H1 (cell line): ENCODE measurements around the gene SCART1. TPM values are rescaled to one million over a fixed set of nuclear protein-coding genes. Genes with fewer than 3 reads are reported as not detected.

Experiments used
- RXRA ChIP-seq: IDR thresholded peaks from 2 replicates; pipeline ENCODE4 v1.6.1; 2011; ENCODE audit warnings: low read depth, mild to moderate bottlenecking, low read length, moderate library complexity; ENCODE audit not compliant: insufficient read depth
- TAF7 ChIP-seq: optimal IDR thresholded peaks from 2 replicates; pipeline ENCODE3; 2011; ENCODE audit warnings: low read depth, mild to moderate bottlenecking, inconsistent platforms, low read length, moderate library complexity, borderline replicate concordance
- polyA plus RNA-seq, 7 experiments: library from polyadenylated mRNA; depleted of rRNA in 3 of 7; stranded (reverse) in 5 of 7; unstranded in 2 of 7; fragments of >200 nt in 5 of 7; fragments of 200-250 nt in 2 of 7; gene quantifications; 1 replicate in 5 of 7; 2 replicates in 1 of 7; 4 replicates in 1 of 7; pipeline versions ENCODE4 v1.2.1 to v1.2.3, GENCODE V29; 2011 to 2013; ENCODE audit warnings: missing spikeins in 2 of 7, mixed read lengths in 2 of 7
- total RNA-seq: library from RNA; stranded (reverse); fragmentation: NEBNext Ultra II Directional; extraction: Animal tissue kit (Norgen Biotek cat#: 25700); gene quantifications from 2 replicates; pipeline ENCODE4 v1.2.1, GENCODE V29; 2021

The SCART1 gene
- total and polyA plus RNA-seq, 2 of the 8 experiments (the other 6 are each of a cell fraction or from before 2014, with no cell fraction given) = 0.14 to 0.19 TPM

DNA sequence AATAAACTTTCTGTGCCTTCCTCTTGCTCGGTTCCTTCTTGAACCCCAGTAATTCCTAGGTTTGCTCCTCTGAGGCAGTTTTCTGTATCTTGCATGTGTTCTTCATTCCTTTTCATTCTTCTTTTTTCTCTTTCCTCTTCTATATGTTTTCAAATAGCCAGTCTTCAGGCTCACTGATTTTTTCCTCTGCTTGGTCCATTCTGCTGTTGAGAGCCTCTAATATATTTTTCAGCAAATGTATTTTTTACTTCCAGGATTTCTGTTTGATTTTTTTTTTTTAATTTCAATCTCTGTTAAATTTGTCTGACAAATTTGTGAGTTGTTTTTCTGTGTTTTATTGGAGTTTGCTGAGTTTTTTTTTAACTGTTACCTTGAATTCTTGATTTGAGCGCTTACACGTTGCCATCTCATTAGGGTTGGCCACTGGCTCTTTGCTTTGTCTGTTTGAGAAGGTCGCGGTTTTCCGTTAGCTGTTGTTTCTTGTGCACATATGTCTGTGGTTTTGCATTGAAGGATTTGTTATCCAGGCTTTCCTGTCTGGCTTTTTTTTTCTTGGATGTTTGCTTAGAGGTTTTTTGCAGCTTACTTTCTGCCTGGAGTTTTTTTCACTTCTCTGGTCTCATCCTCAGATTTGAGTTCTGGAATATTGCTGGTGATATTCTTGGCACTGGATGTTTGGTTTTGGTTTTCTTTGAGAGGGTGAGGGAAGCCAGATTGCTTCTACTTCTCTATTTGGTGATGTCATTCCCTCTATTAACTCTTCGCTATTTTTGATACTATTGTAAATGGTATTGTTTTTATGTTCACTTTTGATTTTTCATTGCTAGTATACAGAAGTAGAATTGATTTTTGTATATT, 42.0 kb upstream of the SCART1 start (continued):
- TF ChIP-seq RXRA (no peak), TAF7 (no peak)
